Epithelial cell of esophagus (primary cell): Measurements from ENCODE around the gene ARL4A.
"Not testable (repeated sequence)": the region's sequence is repeated elsewhere in the genome, so short reads cannot be mapped to it uniquely, and the experiment has no call there.

ENCODE experiments used
- DNase-seq: peaks from one replicate; pipeline ENCODE4 v3.0.0; 2010; ENCODE audit warnings: low read depth
- H3K4me3 ChIP-seq: 2 replicates; pipeline ENCODE4 v1.5.1; 2011; ENCODE audit warnings: mild to moderate bottlenecking, low read length, control low read depth
- TF ChIP-seq, protein P1 (sequence below): IDR thresholded peaks from 2 replicates; pipeline ENCODE4 v1.5.1; 2011; ENCODE audit warnings: low read depth, mild to moderate bottlenecking, low read length, control low read depth, inconsistent platforms; ENCODE audit not compliant: insufficient read depth; ENCODE audit errors: missing control alignments

ARL4A gene

DNA sequence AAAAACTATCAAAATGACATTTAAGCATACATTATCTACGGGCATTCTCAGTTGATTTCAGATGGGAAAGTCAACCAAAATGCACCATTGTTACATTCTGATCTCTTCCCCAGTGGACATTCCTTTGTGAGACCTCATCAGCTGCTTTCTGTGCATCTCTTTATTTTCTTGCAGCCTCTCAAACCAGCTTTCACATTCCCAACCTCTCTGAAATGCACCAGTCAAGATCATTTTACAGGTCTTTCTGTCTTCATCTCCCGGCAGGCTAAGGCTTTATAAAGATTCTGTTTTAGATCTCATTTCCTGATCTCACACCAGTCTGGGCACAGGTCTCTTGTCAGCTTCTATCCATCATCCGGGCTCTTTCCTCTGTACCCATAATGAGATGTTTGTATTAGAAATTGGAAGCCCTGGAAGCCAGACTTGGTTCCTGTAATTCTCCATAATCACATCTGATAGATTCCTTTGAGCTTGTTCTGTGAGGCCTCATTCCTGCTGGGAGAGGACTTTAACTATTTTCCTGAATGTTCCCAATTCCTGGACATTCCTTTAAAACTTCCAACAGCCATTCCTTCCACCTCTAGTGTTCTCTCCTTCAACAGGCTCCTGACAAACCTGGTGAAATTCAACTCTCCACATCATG is 44.3 kb upstream of the ARL4A start:
- DNase-seq = no peak
- H3K4me3 ChIP-seq = no peak overlapping the region
- TF ChIP-seq, protein P1, sequence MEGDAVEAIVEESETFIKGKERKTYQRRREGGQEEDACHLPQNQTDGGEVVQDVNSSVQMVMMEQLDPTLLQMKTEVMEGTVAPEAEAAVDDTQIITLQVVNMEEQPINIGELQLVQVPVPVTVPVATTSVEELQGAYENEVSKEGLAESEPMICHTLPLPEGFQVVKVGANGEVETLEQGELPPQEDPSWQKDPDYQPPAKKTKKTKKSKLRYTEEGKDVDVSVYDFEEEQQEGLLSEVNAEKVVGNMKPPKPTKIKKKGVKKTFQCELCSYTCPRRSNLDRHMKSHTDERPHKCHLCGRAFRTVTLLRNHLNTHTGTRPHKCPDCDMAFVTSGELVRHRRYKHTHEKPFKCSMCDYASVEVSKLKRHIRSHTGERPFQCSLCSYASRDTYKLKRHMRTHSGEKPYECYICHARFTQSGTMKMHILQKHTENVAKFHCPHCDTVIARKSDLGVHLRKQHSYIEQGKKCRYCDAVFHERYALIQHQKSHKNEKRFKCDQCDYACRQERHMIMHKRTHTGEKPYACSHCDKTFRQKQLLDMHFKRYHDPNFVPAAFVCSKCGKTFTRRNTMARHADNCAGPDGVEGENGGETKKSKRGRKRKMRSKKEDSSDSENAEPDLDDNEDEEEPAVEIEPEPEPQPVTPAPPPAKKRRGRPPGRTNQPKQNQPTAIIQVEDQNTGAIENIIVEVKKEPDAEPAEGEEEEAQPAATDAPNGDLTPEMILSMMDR = no peak

- no peak for DNase-seq
- H3K4me3 ChIP-seq = no peak overlapping the region
- TF ChIP-seq, protein P1 = no peak
Observed at GRCh38 chr7:12643644-12644043, 43.8 kb upstream of the ARL4A start.

GRCh38 chr7:12645212-12645611 is 42.2 kb upstream of the ARL4A start:
- not testable (repeated sequence) for H3K4me3 ChIP-seq, DNase-seq

- TF ChIP-seq, protein P1 = no peak
- no peak overlapping the region for H3K4me3 ChIP-seq
- no peak for DNase-seq
Observed at GRCh38 chr7:12646139-12646538, 41.3 kb upstream of the ARL4A start.

DNA sequence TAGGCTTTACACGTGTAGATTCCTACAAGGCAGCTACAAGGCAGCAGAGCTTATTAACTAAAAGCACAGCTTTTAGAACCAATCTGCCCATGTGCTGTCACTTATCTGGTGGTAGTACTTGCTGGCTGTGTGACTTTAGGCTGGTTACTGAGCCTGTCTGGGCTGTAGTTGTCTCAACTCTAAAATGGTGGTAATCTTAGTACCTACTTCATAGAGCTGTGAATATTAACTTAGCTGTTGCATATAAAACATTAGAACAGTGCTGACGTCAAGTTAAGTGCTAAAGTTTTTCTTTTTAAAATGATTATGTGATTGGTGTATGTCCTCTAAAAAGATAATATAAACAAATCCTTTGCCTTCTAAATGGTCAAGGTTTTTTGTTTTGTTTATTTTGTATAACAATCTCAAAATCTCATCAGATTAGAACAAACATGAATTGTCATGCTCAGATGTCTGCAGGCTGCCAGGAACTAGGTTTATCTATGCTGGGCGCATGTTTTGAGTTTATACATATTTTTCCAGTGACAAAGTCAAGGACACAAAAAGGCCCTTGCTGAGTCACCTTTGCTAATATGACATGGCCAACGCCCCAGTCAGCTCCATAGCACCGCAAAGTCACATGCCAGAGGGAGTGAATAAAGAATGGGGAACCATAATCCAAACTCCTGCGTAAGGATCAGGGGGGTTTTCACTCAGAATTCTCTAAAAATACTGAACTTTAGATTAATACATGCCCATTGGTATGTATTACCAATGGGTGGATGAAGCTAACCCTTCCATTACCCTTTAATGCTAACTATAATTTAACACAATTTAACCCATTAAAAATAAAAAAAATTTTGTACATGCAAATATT is 39.8 kb upstream of the ARL4A start:
- TF ChIP-seq, protein P1 = no peak
- H3K4me3 ChIP-seq = no peak overlapping the region
- DNase-seq = peak; percentile 84

DNA sequence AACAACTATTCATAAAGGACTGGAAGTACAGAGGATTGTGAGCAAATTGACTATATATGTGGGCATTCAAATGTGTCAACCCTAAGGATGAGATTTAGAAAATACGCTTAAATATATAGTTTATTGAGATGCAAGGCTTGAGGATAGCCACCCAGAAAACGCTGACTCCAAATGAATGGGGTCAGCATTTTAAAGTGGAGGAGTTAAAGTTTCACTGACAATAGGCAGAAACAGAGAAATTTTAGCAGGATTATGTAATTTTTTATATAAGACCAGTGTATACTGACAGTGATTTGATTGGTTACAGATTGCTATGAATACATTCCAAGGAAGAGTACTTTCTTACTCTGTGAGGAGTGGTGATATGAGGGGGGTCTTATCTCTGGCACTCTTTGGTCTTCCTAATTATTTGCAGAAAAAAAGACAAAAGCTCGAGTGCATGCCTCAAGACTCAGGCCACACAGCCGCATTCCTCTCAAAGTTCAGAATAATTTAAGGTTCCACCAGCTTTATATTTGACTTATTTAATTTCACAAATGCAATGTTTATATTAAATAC is 38.6 kb upstream of the ARL4A start:
- DNase-seq = no peak
- no peak overlapping the region for H3K4me3 ChIP-seq
- TF ChIP-seq, protein P1 = no peak

DNA sequence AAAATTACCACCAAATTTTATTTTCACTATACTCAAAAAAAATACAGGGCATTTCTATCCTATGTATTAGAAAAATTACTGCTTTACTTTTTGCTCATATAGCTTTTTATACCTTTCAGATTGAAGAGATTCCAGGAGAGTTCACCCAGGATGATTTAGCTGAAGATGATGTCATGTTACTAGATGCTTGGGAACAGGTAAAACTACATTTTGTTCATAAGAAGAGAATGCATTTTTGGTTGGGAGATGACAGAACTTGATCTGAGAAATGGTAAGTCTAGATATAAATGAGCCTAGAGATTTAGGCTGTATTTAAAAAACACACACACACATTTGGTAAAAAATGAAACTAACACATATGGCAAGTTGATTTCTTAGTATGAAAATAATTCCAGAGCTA is 38.1 kb upstream of the ARL4A start:
- DNase-seq = peak; percentile 77
- TF ChIP-seq, protein P1 = no peak
- H3K4me3 ChIP-seq = no peak overlapping the region
